IMR-90 (cell line): Measurements from ENCODE around the gene ADAM23. TPM values are rescaled to one million over a fixed set of nuclear protein-coding genes. Genes with fewer than 3 reads are reported as not detected.

Experiments used
- ATAC-seq: fragments of 200-7000 bp; cut with Tn5 transposase; 2 replicates; pipeline ENCODE4 v1.9.1; 2020; ENCODE audit warnings: low read depth, mild to moderate bottlenecking, moderate library complexity
- BruUV-seq: library from RNA; stranded (reverse); fragments of 400-500 nt; replicated peaks from 2 replicates; lab custom pipeline; 2021; lab: Mats Ljungman, UMichigan
- CTCF ChIA-PET: fragments of 300-600 bp; formaldehyde crosslinking; extraction: SDS; loops from one replicate; lab custom pipeline; 2021; ENCODE audit warnings: antibody characterized with exemption; lab: Yijun Ruan, JAX
- POLR2A ChIA-PET: fragments of 300-600 bp; sonication (Branson Sonifier 250); formaldehyde crosslinking; loops from one replicate; lab custom pipeline; 2022; ENCODE audit warnings: antibody characterized with exemption; ENCODE audit not compliant: unreplicated experiment; lab: Charles Lee
- DNase-seq: peaks from one replicate; pipeline ENCODE4 v3.0.0; 2013
- H2AFZ ChIP-seq: replicated peaks from 2 replicates; pipeline ENCODE3; 2013; ENCODE audit warnings: low read length, mild to moderate bottlenecking; ENCODE audit not compliant: poor library complexity
- H2AK5ac ChIP-seq: 2 replicates; pipeline ENCODE4 v1.6.1; 2013; ENCODE audit warnings: low read depth, low read length, inconsistent platforms
- H2AK9ac ChIP-seq: replicated peaks from 2 replicates; pipeline ENCODE3; 2013; ENCODE audit warnings: mild to moderate bottlenecking, low read depth, low read length, moderate library complexity; ENCODE audit not compliant: poor library complexity
- H2BK120ac ChIP-seq: 2 replicates; pipeline ENCODE4 v1.6.1; 2013; ENCODE audit warnings: low read depth, low read length, inconsistent platforms
- H2BK15ac ChIP-seq: 3 replicates; pipeline ENCODE4 v1.6.1; 2013; ENCODE audit warnings: low read depth, low read length, inconsistent platforms
- H2BK20ac ChIP-seq: 2 replicates; pipeline ENCODE4 v1.6.1; 2013; ENCODE audit warnings: low read depth, mild to moderate bottlenecking, inconsistent platforms, low read length, moderate library complexity
- H2BK5ac ChIP-seq: 2 replicates; pipeline ENCODE4 v1.6.1; 2013; ENCODE audit warnings: mild to moderate bottlenecking, low read depth, low read length, inconsistent platforms; ENCODE audit not compliant: poor library complexity, severe bottlenecking
- H3K14ac ChIP-seq: replicated peaks from 2 replicates; pipeline ENCODE4 v1.6.1; 2013; ENCODE audit warnings: low read depth, low read length, inconsistent platforms
- H3K18ac ChIP-seq: 2 replicates; pipeline ENCODE4 v1.6.1; 2013; ENCODE audit warnings: low read depth, low read length, control low read depth
- H3K23ac ChIP-seq: 2 replicates; pipeline ENCODE4 v1.6.1; 2013; ENCODE audit warnings: low read depth, low read length, inconsistent platforms
- H3K27ac ChIP-seq: 2 replicates; pipeline ENCODE4 v1.5.1; 2013; ENCODE audit warnings: mild to moderate bottlenecking, control low read depth, low read length; ENCODE audit not compliant: insufficient read depth
- H3K27me3 ChIP-seq: 2 replicates; pipeline ENCODE4 v1.6.1; 2013; ENCODE audit warnings: low read length; ENCODE audit not compliant: control insufficient read depth, insufficient read depth
- H3K36me3 ChIP-seq: 2 replicates; pipeline ENCODE4 v1.6.1; 2013; ENCODE audit warnings: low read length, mixed read lengths; ENCODE audit not compliant: control insufficient read depth, insufficient read depth
- H3K4ac ChIP-seq: 2 replicates; pipeline ENCODE4 v1.6.1; 2013; ENCODE audit warnings: low read depth, low read length, inconsistent platforms
- H3K4me1 ChIP-seq: 2 replicates; pipeline ENCODE4 v1.6.1; 2013; ENCODE audit warnings: low read length, mixed read lengths; ENCODE audit not compliant: control insufficient read depth, insufficient read depth
- H3K4me2 ChIP-seq: 2 replicates; pipeline ENCODE4 v1.6.1; 2013; ENCODE audit warnings: low read depth, mild to moderate bottlenecking, control low read depth, low read length, moderate library complexity
- H3K4me3 ChIP-seq: 2 replicates; pipeline ENCODE4 v1.5.1; 2013; ENCODE audit warnings: low read depth, mild to moderate bottlenecking, control low read depth, low read length, moderate library complexity; ENCODE audit not compliant: insufficient read depth
- H3K56ac ChIP-seq: 2 replicates; pipeline ENCODE4 v1.6.1; 2013; ENCODE audit warnings: low read length, inconsistent platforms; ENCODE audit not compliant: insufficient read depth; ENCODE audit errors: extremely low read depth
- H3K79me1 ChIP-seq, 2 experiments: 2 replicates each; pipeline ENCODE4 v1.6.1; 2013; ENCODE audit warnings: low read length in 2 of 2, inconsistent platforms in 1 of 2, low read depth in 1 of 2
- H3K9ac ChIP-seq: 2 replicates; pipeline ENCODE4 v1.6.1; 2013; ENCODE audit warnings: low read depth, low read length, control low read depth
- H3K9me1 ChIP-seq: 2 replicates; pipeline ENCODE4 v1.6.1; 2013; ENCODE audit warnings: low read length, inconsistent platforms; ENCODE audit not compliant: insufficient read depth
- H3K9me3 ChIP-seq: 2 replicates; pipeline ENCODE4 v1.6.1; 2013; ENCODE audit warnings: low read length; ENCODE audit not compliant: control insufficient read depth, insufficient read depth
- H4K20me1 ChIP-seq: 2 replicates; pipeline ENCODE4 v1.6.1; 2013; ENCODE audit warnings: low read length, inconsistent platforms; ENCODE audit not compliant: insufficient read depth
- H4K5ac ChIP-seq: 2 replicates; pipeline ENCODE4 v1.6.1; 2013; ENCODE audit warnings: mild to moderate bottlenecking, low read depth, low read length, control low read depth
- H4K8ac ChIP-seq, 2 experiments: 2 replicates each; pipeline ENCODE4 v1.6.1; 2013; ENCODE audit warnings: low read depth in 2 of 2, low read length in 2 of 2, control low read depth in 1 of 2, inconsistent platforms in 1 of 2
- H4K91ac ChIP-seq: 2 replicates; pipeline ENCODE4 v1.6.1; 2013; ENCODE audit warnings: low read depth, low read length, inconsistent platforms; ENCODE audit not compliant: insufficient read depth
- CEBPB ChIP-seq: IDR thresholded peaks from 2 replicates; pipeline ENCODE4 v1.6.1; 2012; ENCODE audit warnings: low read depth, low read length, improper control_type of control experiment
- ELK1 ChIP-seq: fragments of 150-350 bp; IDR thresholded peaks from 2 replicates; pipeline ENCODE4 v1.6.1; 2016; ENCODE audit warnings: low read depth, mild to moderate bottlenecking, low read length, moderate library complexity, borderline replicate concordance
- MAFK ChIP-seq: IDR thresholded peaks from 2 replicates; pipeline ENCODE4 v1.6.1; 2012; ENCODE audit warnings: low read depth, low read length, improper control_type of control experiment
- RFX5 ChIP-seq: IDR thresholded peaks from 2 replicates; pipeline ENCODE4 v1.8.0; 2012; ENCODE audit warnings: low read depth, mild to moderate bottlenecking, low read length, moderate library complexity
- SMC3 ChIP-seq: fragments of 150-350 bp; IDR thresholded peaks from 2 replicates; pipeline ENCODE4 v1.6.1; 2016; ENCODE audit warnings: low read depth, mild to moderate bottlenecking, antibody characterized with exemption, low read length, moderate library complexity
- WGBS, 2 experiments: methylation state at CpG; one replicate each; pipeline versions ENCODE4 v1.1.5 to v1.1.7; 2013; ENCODE audit warnings: missing lambda C conversion rate in 2 of 2; ENCODE audit not compliant: insufficient read length in 1 of 2; ENCODE audit errors: extremely low coverage in 2 of 2; 5-methylcytosine and 5-hydroxymethylcytosine counted together
- dilution Hi-C: fragments of 300-500 bp; cut with HindIII; formaldehyde crosslinking; loops from one replicate; pipeline ENCODE4 v1.14.3; 2018; ENCODE audit warnings: low sequenced_read_pairs; ENCODE audit not compliant: unreplicated experiment
- in situ Hi-C: fragments of 300-500 bp; cut with MboI; formaldehyde crosslinking; loops from 3 replicates; pipeline ENCODE4 v1.14.3; 2019; ENCODE audit warnings: low sequenced_read_pairs, inconsistent platforms, mixed read lengths
- intact Hi-C: fragments of 100-400 bp; cut with micrococcal nuclease; formaldehyde crosslinking; loops from 2 replicates; pipeline ENCODE4 v1.10.0; 2022
- polyA plus RNA-seq, 3 experiments: library from polyadenylated mRNA; depleted of rRNA; stranded (reverse); fragments of >200 nt; gene quantifications; 2 replicates each; pipeline ENCODE4 v1.2.3, GENCODE V29; 2012; ENCODE audit warnings: low replicate concordance in 1 of 3
- total RNA-seq: library from RNA; depleted of rRNA; stranded (reverse); fragments of >200 nt; gene quantifications from 2 replicates; pipeline ENCODE4 v1.2.3, GENCODE V29; 2012

Gene ADAM23
- total and polyA plus RNA-seq, 2 of the 4 experiments (the other 2 are of a cell fraction), result 2.9 to 10.3 TPM

- DNase-seq (no peak), ATAC-seq (no peak)
- Histone ChIP-seq H2AFZ (no peak overlapping the region), H4K8ac (no peak overlapping the region), H3K36me3 (no peaks in the 10 kb centered on the region), H3K4ac (no peak overlapping the region), H3K56ac (no peak overlapping the region), H3K4me2 (no peak overlapping the region), H3K23ac (no peak overlapping the region), H3K9me1 (no peaks in the 10 kb centered on the region), H3K79me1 (no peaks in the 10 kb centered on the region; a peak in 1 of 4 replicates), H3K14ac (no peak overlapping the region), H4K20me1 (no peaks in the 10 kb centered on the region), H3K27ac (no peak overlapping the region), H4K91ac (no peak overlapping the region), H2BK20ac (no peak overlapping the region), H3K18ac (no peak overlapping the region), H3K27me3 (no peaks in the 10 kb centered on the region), H3K9me3 (no peaks in the 10 kb centered on the region), H4K5ac (no peak overlapping the region), H3K4me3 (no peak overlapping the region), H2BK120ac (no peak overlapping the region), H2AK5ac (no peak overlapping the region), H2AK9ac (no peak overlapping the region), H2BK5ac (no peak overlapping the region), H3K9ac (no peak overlapping the region), H3K4me1 (no peaks in the 10 kb centered on the region), H2BK15ac (no peak overlapping the region)
- POLR2A ChIA-PET, result no interaction called here
- dilution Hi-C loops (no loop called here), intact Hi-C loops (no loop called here), in situ Hi-C loops (no loop called here)
- BruUV-seq, result no TSS peak
- WGBS, 2 experiments, result no CpG with 5 or more reads among the region's 1 CpG
- CTCF ChIA-PET, result no interaction called here
- TF ChIP-seq ELK1 (no peak), MAFK (no peak), CEBPB (no peak), RFX5 (no peak), SMC3 (no peak)
These were observed 45.3 kb downstream of the ADAM23 start for GRCh38 chr2:206488623-206489022.
